ENCODE results near the gene PLEKHH1. TPM values are rescaled to one million over a fixed set of nuclear protein-coding genes. Genes with fewer than 3 reads are reported as not detected.

PLEKHH1 gene
- total and polyA plus RNA-seq, 4 donors = 0.46 to 2.4 (median 0.89) TPM

- Histone ChIP-seq H3K9me3 (ENCODE audit: control insufficient read depth in 4 of 4, low read length in 3 of 4) (no peaks in the 10 kb centered on the region), H3K4me1 (ENCODE audit: control insufficient read depth in 4 of 4, insufficient read depth in 4 of 4, low read length in 3 of 4) (no peaks in the 10 kb centered on the region), H3K36me3 (ENCODE audit: control insufficient read depth in 4 of 4, insufficient read depth in 3 of 4, low read depth in 1 of 4, low read length in 3 of 4) (no peaks in the 10 kb centered on the region), H3K4me3 (ENCODE audit: low read depth in 1 of 3, low read length in 3 of 3) (no peak overlapping the region), H3K9ac (ENCODE audit: low read depth in 1 of 2, low read length in 2 of 2) (no peak overlapping the region), H3K27me3 (ENCODE audit: control insufficient read depth in 4 of 4, insufficient read depth in 4 of 4, low read length in 3 of 4) (no peaks in the 10 kb centered on the region), H3K27ac (ENCODE audit: low read depth in 1 of 2, low read length in 2 of 2) (no peak overlapping the region)
- no peak for TF ChIP-seq CTCF (IDR thresholded peaks at IDR 0.05; ENCODE audit: low read depth, low read length, missing input control)
- TF ChIP-seq ZBTB33 (IDR thresholded peaks at IDR 0.05) = no peak
- TF ChIP-seq SP1 (IDR thresholded peaks at IDR 0.05) = no peak
- TF ChIP-seq HNF4A (conservative IDR thresholded peaks at IDR 0.05) = no peak
- no peak for TF ChIP-seq YY1 (IDR thresholded peaks at IDR 0.05)
- no peak for TF ChIP-seq HNF4G (IDR thresholded peaks at IDR 0.05)
- no peak for TF ChIP-seq RXRA (IDR thresholded peaks at IDR 0.05)
- TF ChIP-seq RAD21 (IDR thresholded peaks at IDR 0.05) = no peak
- TF ChIP-seq EGR1 (IDR thresholded peaks at IDR 0.05; ENCODE audit: low read depth in 2 of 2) = no peak
- no peak for TF ChIP-seq REST (IDR thresholded peaks at IDR 0.05)
- TF ChIP-seq TAF1 (conservative IDR thresholded peaks at IDR 0.05) = no peak
- no peak for TF ChIP-seq GABPA (IDR thresholded peaks at IDR 0.05 in 1 of 2, conservative IDR thresholded peaks at IDR 0.05 in 1 of 2)
- no peak for TF ChIP-seq FOXA1 (IDR thresholded peaks at IDR 0.05)
- no peak for TF ChIP-seq JUND (IDR thresholded peaks at IDR 0.05)
- no peak for TF ChIP-seq FOXA2 (IDR thresholded peaks at IDR 0.05)
- TF ChIP-seq NR2F2 (IDR thresholded peaks at IDR 0.05) = no peak
- no peak for TF ChIP-seq MAX (IDR thresholded peaks at IDR 0.05)
- no peak for TF ChIP-seq ATF3 (IDR thresholded peaks at IDR 0.05)
- DNase-seq (ENCODE audit: low spot score) = no peak
- WGBS = 87% methylated on average over 11 of the region's 11 CpGs
These were observed 22.5 kb downstream of the PLEKHH1 start for GRCh38 chr14:67555518-67556090.

Measured in liver (tissue), 9 donors.